ENCODE results near the gene PAWR.

GRCh38 chr12:79650440-79650839 lies 40.3 kb downstream of the PAWR start:
- no peak for TF ChIP-seq ATF3 (IDR thresholded peaks at IDR 0.05; ENCODE audit: borderline replicate concordance, extremely low read depth, low read depth, low read length)
- TF ChIP-seq POLR2AphosphoS5 (IDR thresholded peaks at IDR 0.05; ENCODE audit: low read length) = no peak
- TF ChIP-seq POLR2A (IDR thresholded peaks at IDR 0.05; ENCODE audit: low read depth, low read length) = no peak
- TF ChIP-seq FOXM1 (IDR thresholded peaks at IDR 0.05; ENCODE audit: low read depth, low read length) = no peak
- TF ChIP-seq, protein P1, sequence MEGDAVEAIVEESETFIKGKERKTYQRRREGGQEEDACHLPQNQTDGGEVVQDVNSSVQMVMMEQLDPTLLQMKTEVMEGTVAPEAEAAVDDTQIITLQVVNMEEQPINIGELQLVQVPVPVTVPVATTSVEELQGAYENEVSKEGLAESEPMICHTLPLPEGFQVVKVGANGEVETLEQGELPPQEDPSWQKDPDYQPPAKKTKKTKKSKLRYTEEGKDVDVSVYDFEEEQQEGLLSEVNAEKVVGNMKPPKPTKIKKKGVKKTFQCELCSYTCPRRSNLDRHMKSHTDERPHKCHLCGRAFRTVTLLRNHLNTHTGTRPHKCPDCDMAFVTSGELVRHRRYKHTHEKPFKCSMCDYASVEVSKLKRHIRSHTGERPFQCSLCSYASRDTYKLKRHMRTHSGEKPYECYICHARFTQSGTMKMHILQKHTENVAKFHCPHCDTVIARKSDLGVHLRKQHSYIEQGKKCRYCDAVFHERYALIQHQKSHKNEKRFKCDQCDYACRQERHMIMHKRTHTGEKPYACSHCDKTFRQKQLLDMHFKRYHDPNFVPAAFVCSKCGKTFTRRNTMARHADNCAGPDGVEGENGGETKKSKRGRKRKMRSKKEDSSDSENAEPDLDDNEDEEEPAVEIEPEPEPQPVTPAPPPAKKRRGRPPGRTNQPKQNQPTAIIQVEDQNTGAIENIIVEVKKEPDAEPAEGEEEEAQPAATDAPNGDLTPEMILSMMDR (IDR thresholded peaks at IDR 0.05 in 2 of 3, conservative IDR thresholded peaks at IDR 0.05 in 1 of 3; ENCODE audit: control insufficient read depth in 2 of 3, extremely low read depth in 1 of 3, insufficient read depth in 1 of 3, low read depth in 3 of 3, low read length in 3 of 3) = no peak
- TF ChIP-seq, protein P2, sequence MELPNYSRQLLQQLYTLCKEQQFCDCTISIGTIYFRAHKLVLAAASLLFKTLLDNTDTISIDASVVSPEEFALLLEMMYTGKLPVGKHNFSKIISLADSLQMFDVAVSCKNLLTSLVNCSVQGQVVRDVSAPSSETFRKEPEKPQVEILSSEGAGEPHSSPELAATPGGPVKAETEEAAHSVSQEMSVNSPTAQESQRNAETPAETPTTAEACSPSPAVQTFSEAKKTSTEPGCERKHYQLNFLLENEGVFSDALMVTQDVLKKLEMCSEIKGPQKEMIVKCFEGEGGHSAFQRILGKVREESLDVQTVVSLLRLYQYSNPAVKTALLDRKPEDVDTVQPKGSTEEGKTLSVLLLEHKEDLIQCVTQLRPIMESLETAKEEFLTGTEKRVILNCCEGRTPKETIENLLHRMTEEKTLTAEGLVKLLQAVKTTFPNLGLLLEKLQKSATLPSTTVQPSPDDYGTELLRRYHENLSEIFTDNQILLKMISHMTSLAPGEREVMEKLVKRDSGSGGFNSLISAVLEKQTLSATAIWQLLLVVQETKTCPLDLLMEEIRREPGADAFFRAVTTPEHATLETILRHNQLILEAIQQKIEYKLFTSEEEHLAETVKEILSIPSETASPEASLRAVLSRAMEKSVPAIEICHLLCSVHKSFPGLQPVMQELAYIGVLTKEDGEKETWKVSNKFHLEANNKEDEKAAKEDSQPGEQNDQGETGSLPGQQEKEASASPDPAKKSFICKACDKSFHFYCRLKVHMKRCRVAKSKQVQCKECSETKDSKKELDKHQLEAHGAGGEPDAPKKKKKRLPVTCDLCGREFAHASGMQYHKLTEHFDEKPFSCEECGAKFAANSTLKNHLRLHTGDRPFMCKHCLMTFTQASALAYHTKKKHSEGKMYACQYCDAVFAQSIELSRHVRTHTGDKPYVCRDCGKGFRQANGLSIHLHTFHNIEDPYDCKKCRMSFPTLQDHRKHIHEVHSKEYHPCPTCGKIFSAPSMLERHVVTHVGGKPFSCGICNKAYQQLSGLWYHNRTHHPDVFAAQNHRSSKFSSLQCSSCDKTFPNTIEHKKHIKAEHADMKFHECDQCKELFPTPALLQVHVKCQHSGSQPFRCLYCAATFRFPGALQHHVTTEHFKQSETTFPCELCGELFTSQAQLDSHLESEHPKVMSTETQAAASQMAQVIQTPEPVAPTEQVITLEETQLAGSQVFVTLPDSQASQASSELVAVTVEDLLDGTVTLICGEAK (IDR thresholded peaks at IDR 0.05; ENCODE audit: borderline replicate concordance) = no peak
